HepG2 (cell line): ENCODE results near the gene PDZK1. TPM values are rescaled to one million over a fixed set of nuclear protein-coding genes. Genes with fewer than 3 reads are reported as not detected.

Experiments
- ATF7 ChIP-seq, 2 experiments: fragments of 450-650 bp in 1 of 2; sonication (generic) in 1 of 2; formaldehyde crosslinking in 1 of 2; IDR thresholded peaks; 2 replicates each; pipeline versions ENCODE4 v1.4.0 to v1.6.1; 2016 to 2020; ENCODE audit warnings: antibody characterized with exemption in 1 of 2, mild to moderate bottlenecking in 1 of 2, missing genetic modification reagents in 1 of 2
- FLYWCH1 ChIP-seq: sonication (generic); formaldehyde crosslinking; IDR thresholded peaks from 2 replicates; pipeline ENCODE4 v1.8.1; 2023; ENCODE audit warnings: mild to moderate bottlenecking, missing genetic modification reagents
- FOXK1 ChIP-seq: sonication (generic); formaldehyde crosslinking; IDR thresholded peaks from 2 replicates; pipeline ENCODE4 v1.4.0; 2020; ENCODE audit warnings: low read depth, missing genetic modification reagents, borderline replicate concordance
- GFI1 ChIP-seq: sonication (generic); formaldehyde crosslinking; IDR thresholded peaks from 2 replicates; pipeline ENCODE4 v1.5.0; 2020; ENCODE audit warnings: missing genetic modification reagents, mild to moderate bottlenecking, borderline replicate concordance
- HCFC1 ChIP-seq: fragments of 150-350 bp; IDR thresholded peaks from 2 replicates; pipeline ENCODE4 v1.6.1; 2014; ENCODE audit warnings: low read depth, low read length
- IRF2 ChIP-seq: IDR thresholded peaks from 2 replicates; pipeline ENCODE4 v1.6.1; 2018; ENCODE audit warnings: missing genetic modification reagents, missing compliant biosample characterization
- KDM2A ChIP-seq: sonication (generic); formaldehyde crosslinking; IDR thresholded peaks from 2 replicates; pipeline ENCODE4 v1.4.0; 2020; ENCODE audit warnings: low read depth, missing genetic modification reagents, borderline replicate concordance
- KDM6A ChIP-seq: IDR thresholded peaks from 2 replicates; pipeline ENCODE4 v1.6.1; 2016; ENCODE audit warnings: low read depth
- MBNL3 ChIP-seq: fragments of 250-450 bp; sonication (Bioruptor Pico); conservative IDR thresholded peaks from 2 replicates; pipeline ENCODE4 v1.8.0; 2022; ENCODE audit warnings: mild to moderate bottlenecking, inconsistent platforms
- MEIS1 ChIP-seq: sonication (generic); formaldehyde crosslinking; IDR thresholded peaks from 2 replicates; pipeline ENCODE4 v1.9.0; 2021; ENCODE audit warnings: mild to moderate bottlenecking, missing genetic modification reagents, moderate library complexity, borderline replicate concordance
- MEIS2 ChIP-seq: sonication (generic); formaldehyde crosslinking; IDR thresholded peaks from 2 replicates; pipeline ENCODE4 v1.9.0; 2021; ENCODE audit warnings: mild to moderate bottlenecking, missing genetic modification reagents
- MIXL1 ChIP-seq: IDR thresholded peaks from 2 replicates; pipeline ENCODE4 v1.6.1; 2016
- NFRKB ChIP-seq: fragments of 450-650 bp; IDR thresholded peaks from 2 replicates; pipeline ENCODE4 v1.6.1; 2017
- RARA ChIP-seq: IDR thresholded peaks from 2 replicates; pipeline ENCODE4 v1.6.1; 2016; ENCODE audit warnings: missing genetic modification reagents, missing compliant biosample characterization
- SAP130 ChIP-seq: IDR thresholded peaks from 2 replicates; pipeline ENCODE4 v1.6.1; 2016; ENCODE audit warnings: low read depth
- SATB2 ChIP-seq: sonication (generic); formaldehyde crosslinking; IDR thresholded peaks from 2 replicates; pipeline ENCODE4 v1.5.0; 2020; ENCODE audit warnings: missing genetic modification reagents
- TEAD3 ChIP-seq: optimal IDR thresholded peaks from 2 replicates; pipeline ENCODE3; 2016; ENCODE audit warnings: borderline replicate concordance
- TOPORS ChIP-seq: sonication (generic); formaldehyde crosslinking; IDR thresholded peaks from 2 replicates; pipeline ENCODE4 v1.8.0; 2023; ENCODE audit warnings: mild to moderate bottlenecking, missing genetic modification reagents
- U2AF1 ChIP-seq: fragments of 200-400 bp; formaldehyde crosslinking; optimal IDR thresholded peaks from 2 replicates; pipeline ENCODE3; 2017; ENCODE audit warnings: mild to moderate bottlenecking, low read depth, low read length
- ZKSCAN1 ChIP-seq: fragments of 150-350 bp; IDR thresholded peaks from 2 replicates; pipeline ENCODE4 v1.6.1; 2014; ENCODE audit warnings: low read length
- ZKSCAN5 ChIP-seq: sonication (generic); formaldehyde crosslinking; IDR thresholded peaks from 2 replicates; pipeline ENCODE4 v1.5.1; 2020; ENCODE audit warnings: mild to moderate bottlenecking, missing genetic modification reagents
- ZNF260 ChIP-seq: sonication (generic); formaldehyde crosslinking; IDR thresholded peaks from 2 replicates; pipeline ENCODE4 v1.4.0; 2020; ENCODE audit warnings: missing genetic modification reagents, low read depth, mild to moderate bottlenecking, borderline replicate concordance
- ZNF282 ChIP-seq: fragments of 450-650 bp; IDR thresholded peaks from 2 replicates; pipeline ENCODE4 v1.6.1; 2018; ENCODE audit not compliant: partially characterized antibody
- ZNF567 ChIP-seq: sonication (generic); formaldehyde crosslinking; IDR thresholded peaks from 2 replicates; pipeline ENCODE4 v1.8.1; 2023; ENCODE audit warnings: mild to moderate bottlenecking, missing genetic modification reagents, borderline replicate concordance
- polyA plus RNA-seq, 8 experiments: library from polyadenylated mRNA; depleted of rRNA in 3 of 8; stranded (reverse) in 7 of 8; unstranded in 1 of 8; fragments of >200 nt; fragmentation: Illumina TruSeq in 4 of 8; extraction: Trizol in 4 of 8; gene quantifications; 2 replicates each; pipeline versions ENCODE4 v1.2.1 to v1.2.3, GENCODE V29; 2011 to 2016; ENCODE audit warnings: low read depth in 4 of 8, missing spikeins in 1 of 8, mixed read lengths in 1 of 8; ENCODE audit not compliant: insufficient read depth in 1 of 8
- total RNA-seq, 5 experiments: library from RNA; depleted of rRNA; stranded (reverse); fragments of >200 nt; fragmentation: Illumina TruSeq; extraction: Trizol; gene quantifications; 2 replicates each; pipeline ENCODE4 v1.2.3, GENCODE V29; 2016; ENCODE audit warnings: low read depth in 1 of 5
- TF ChIP-seq, protein P1 (sequence below): sonication (generic); formaldehyde crosslinking; IDR thresholded peaks from 2 replicates; pipeline ENCODE4 v1.8.0; 2022; ENCODE audit warnings: mild to moderate bottlenecking, missing genetic modification reagents, borderline replicate concordance
- TF ChIP-seq, protein P2 (sequence below): IDR thresholded peaks from 2 replicates; pipeline ENCODE4 v1.6.1; 2016; ENCODE audit warnings: missing genetic modification reagents, missing compliant biosample characterization
- TF ChIP-seq, protein P3 (sequence below): sonication (generic); formaldehyde crosslinking; IDR thresholded peaks from 2 replicates; pipeline ENCODE4 v1.5.0; 2020; ENCODE audit warnings: mild to moderate bottlenecking, missing genetic modification reagents
- TF ChIP-seq, protein P4 (sequence below): IDR thresholded peaks from 2 replicates; pipeline ENCODE4 v1.6.1; 2012; ENCODE audit warnings: inconsistent platforms
- TF ChIP-seq, protein P5 (sequence below): sonication (generic); formaldehyde crosslinking; IDR thresholded peaks from 2 replicates; pipeline ENCODE4 v1.5.0; 2020; ENCODE audit warnings: missing genetic modification reagents

Gene PDZK1
- total and polyA plus RNA-seq, 2 of the 13 experiments (the other 11 are each of a cell fraction or from before 2014, with no cell fraction given) = 16.2 to 46.4 TPM

DNA sequence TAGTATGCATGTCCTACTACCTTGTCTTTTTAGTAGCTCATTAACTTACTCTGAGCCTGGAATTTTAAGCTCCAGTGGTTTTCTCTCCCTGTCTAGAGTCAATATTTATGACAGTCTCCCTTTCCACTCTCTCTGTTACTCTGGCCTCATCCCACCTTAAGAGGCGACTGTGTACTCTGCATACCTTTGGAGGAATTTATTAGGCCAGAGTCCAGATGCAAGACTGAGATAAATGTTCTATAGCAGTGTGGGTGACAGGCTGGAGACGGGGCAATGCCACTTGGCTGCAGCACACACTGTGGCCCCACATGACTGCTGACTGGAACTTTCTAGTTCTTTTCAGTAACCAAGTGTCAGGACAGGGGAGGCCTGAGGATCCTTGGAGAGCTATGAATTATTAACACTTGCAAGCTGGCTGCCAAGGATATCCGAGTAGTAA, 4.1 kb upstream of the PDZK1 start (continued):
- TF ChIP-seq SAP130 (CRISPR knock-in tag) (peak; percentile 56), TOPORS (no peak), GFI1 (no peak), KDM2A (CRISPR knock-in tag) (no peak), IRF2 (CRISPR knock-in tag) (peak; percentile 37; the same call in 1 of the 2 replicates), HCFC1 (no peak), ZKSCAN5 (CRISPR knock-in tag) (no peak), MBNL3 (CRISPR knock-in tag) (no peak), RARA (peak; percentile 48; the same call in 1 of the 2 replicates), MEIS1 (0 out of 2 replicates have a peak, but pooled peaks have one; percentile 59), MIXL1 (CRISPR knock-in tag) (peak; percentile 77), NFRKB (no peak), ATF7 (IDR thresholded peaks at IDR 0.05) (no peak), ATF7 (CRISPR knock-in tag; IDR thresholded peaks at IDR 0.05) (no peak), SATB2 (0 out of 2 replicates have a peak, but pooled peaks have one; percentile 87), ZNF567 (CRISPR knock-in tag) (no peak), U2AF1 (no peak), FLYWCH1 (CRISPR knock-in tag) (no peak), TEAD3 (CRISPR knock-in tag) (peak; percentile 93), MEIS2 (CRISPR knock-in tag) (peak; percentile 76), ZNF282 (no peak), ZNF260 (CRISPR knock-in tag) (no peak), FOXK1 (CRISPR knock-in tag) (peak; percentile 16; the same call in 1 of the 2 replicates), KDM6A (CRISPR knock-in tag) (peak; percentile 83), ZKSCAN1 (0 out of 2 replicates have a peak, but pooled peaks have one; percentile 55)
- TF ChIP-seq, protein P1, sequence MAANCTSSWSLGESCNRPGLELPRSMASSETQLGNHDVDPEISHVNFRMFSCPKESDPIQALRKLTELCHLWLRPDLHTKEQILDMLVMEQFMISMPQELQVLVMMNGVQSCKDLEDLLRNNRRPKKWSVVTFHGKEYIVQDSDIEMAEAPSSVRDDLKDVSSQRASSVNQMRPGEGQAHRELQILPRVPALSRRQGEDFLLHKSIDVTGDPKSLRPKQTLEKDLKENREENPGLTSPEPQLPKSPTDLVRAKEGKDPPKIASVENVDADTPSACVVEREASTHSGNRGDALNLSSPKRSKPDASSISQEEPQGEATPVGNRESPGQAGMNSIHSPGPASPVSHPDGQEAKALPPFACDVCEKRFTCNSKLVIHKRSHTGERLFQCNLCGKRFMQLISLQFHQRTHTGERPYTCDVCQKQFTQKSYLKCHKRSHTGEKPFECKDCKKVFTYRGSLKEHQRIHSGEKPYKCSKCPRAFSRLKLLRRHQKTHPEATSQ (CRISPR knock-in tag) = 0 out of 2 replicates have a peak, but pooled peaks have one; percentile 34
- TF ChIP-seq, protein P2, sequence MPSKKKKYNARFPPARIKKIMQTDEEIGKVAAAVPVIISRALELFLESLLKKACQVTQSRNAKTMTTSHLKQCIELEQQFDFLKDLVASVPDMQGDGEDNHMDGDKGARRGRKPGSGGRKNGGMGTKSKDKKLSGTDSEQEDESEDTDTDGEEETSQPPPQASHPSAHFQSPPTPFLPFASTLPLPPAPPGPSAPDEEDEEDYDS (CRISPR knock-in tag) = no peak
- TF ChIP-seq, protein P3, sequence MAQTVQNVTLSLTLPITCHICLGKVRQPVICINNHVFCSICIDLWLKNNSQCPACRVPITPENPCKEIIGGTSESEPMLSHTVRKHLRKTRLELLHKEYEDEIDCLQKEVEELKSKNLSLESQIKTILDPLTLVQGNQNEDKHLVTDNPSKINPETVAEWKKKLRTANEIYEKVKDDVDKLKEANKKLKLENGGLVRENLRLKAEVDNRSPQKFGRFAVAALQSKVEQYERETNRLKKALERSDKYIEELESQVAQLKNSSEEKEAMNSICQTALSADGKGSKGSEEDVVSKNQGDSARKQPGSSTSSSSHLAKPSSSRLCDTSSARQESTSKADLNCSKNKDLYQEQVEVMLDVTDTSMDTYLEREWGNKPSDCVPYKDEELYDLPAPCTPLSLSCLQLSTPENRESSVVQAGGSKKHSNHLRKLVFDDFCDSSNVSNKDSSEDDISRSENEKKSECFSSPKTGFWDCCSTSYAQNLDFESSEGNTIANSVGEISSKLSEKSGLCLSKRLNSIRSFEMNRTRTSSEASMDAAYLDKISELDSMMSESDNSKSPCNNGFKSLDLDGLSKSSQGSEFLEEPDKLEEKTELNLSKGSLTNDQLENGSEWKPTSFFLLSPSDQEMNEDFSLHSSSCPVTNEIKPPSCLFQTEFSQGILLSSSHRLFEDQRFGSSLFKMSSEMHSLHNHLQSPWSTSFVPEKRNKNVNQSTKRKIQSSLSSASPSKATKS (CRISPR knock-in tag) = no peak
- TF ChIP-seq, protein P4, sequence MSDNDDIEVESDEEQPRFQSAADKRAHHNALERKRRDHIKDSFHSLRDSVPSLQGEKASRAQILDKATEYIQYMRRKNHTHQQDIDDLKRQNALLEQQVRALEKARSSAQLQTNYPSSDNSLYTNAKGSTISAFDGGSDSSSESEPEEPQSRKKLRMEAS = peak; percentile 61
- TF ChIP-seq, protein P5, sequence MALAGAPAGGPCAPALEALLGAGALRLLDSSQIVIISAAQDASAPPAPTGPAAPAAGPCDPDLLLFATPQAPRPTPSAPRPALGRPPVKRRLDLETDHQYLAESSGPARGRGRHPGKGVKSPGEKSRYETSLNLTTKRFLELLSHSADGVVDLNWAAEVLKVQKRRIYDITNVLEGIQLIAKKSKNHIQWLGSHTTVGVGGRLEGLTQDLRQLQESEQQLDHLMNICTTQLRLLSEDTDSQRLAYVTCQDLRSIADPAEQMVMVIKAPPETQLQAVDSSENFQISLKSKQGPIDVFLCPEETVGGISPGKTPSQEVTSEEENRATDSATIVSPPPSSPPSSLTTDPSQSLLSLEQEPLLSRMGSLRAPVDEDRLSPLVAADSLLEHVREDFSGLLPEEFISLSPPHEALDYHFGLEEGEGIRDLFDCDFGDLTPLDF (CRISPR knock-in tag) = no peak
